Activated CD8-positive, alpha-beta memory T cell treated with anti-CD3 and anti-CD28 coated beads, Interleukin-2, amount 50 U/mL, for 24 hours (primary cell): Measurements from ENCODE around the gene MAGEA4.

Experiments used
- DNase-seq: peaks from one replicate; pipeline ENCODE4 v3.0.0-alpha.2; 2020; ENCODE audit errors: extremely low read depth

MAGEA4 gene

DNA sequence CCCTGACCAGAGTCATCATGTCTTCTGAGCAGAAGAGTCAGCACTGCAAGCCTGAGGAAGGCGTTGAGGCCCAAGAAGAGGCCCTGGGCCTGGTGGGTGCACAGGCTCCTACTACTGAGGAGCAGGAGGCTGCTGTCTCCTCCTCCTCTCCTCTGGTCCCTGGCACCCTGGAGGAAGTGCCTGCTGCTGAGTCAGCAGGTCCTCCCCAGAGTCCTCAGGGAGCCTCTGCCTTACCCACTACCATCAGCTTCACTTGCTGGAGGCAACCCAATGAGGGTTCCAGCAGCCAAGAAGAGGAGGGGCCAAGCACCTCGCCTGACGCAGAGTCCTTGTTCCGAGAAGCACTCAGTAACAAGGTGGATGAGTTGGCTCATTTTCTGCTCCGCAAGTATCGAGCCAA, 11.0 kb downstream of the MAGEA4 start:
- DNase-seq, result no peak

DNA sequence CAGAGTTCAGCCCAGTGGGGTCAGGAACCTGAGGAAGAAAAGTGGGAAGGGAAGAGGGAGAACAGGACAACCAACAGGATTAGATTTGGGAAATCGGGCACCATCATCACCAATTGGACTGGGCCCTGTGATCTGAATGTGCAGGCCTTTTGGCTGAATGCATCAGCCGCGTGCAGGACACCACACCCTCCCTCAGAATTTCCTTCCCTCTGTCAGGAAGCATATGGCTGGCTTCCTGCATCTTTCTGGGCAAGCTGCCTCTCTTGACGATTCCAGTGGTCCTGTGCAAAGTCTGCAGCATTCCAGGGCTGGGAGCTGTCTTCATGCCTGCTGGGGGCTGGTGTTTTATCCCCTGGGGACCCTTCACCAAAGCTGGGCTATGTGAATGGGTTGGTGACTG, 16.4 kb downstream of the MAGEA4 start:
- DNase-seq, result no peak

DNA sequence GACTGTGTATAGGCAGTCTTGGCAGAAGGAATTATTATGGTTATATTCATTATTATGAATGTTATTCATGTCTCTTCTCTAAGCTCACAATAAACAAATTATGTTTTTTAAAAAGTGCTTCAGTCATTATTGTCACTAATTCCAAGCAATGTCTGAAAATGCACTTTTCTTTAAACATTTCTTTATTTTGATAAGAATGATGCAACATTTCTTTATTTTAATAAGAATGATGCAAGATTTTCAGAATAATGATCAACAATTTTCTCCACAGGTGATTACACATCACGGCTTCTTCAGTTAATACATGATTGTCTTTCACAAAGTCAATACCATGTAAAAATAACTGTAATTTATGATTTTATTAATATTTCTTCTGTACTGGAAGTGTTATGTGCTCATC, 22.7 kb downstream of the MAGEA4 start:
- DNase-seq, result no peak

DNA sequence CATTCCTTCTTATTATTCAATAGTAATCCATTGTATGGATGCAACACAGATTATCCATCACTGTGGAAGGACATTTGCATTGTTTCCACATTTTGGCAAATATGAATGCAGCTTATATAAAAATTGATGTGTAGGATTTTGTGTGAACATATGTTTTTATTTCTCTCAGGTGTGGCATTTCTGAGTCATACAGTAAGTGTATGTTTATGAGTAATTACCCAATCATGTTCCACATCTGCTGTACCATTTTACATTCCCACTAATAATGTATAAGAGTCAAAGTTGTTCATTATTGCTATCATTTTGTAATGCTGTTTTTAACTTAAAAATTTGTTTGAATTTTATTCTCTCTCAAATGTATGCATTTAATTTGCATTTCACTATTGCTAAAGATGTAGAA, 25.5 kb downstream of the MAGEA4 start:
- DNase-seq, result no peak

DNA sequence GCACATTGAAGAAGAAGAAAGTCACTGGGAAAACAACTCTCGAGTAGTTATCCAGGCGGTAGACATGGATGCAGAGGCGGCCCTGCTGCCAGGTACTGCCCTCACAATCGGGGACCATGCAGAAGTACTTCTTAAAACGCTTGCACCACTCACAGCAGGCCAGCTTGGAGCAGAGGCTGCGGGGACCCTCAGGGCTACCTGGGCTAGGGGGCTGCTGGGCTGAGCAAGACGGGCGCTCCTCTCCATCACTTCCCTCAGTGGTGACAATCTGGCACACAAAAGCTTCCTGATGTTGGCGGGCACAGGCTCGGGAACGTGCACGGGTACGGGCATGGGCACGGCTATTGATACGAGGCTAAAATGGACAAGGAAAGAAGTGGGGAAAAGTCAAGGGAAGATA, 42.0 kb downstream of the MAGEA4 start:
- no peak for DNase-seq

DNA sequence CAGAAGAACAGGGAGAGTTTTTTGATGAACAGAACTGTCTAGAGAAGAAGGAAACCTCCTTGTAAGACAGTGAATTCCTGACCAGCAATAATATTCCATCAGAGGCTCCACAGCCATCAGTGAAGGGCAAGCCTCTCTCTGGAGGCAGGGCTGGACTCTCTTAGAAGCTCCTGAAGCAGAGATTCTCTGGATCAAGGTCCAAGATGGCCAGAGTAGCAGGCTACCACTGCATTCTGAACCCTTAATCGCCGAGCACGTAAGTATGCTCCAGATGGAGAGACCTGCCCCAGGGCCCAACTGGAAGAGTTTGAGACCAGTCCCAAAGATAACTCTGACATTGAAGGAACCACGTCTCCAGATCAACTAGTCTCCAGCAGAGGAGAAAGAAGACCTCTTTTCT, 45.4 kb downstream of the MAGEA4 start:
- no peak for DNase-seq

DNA sequence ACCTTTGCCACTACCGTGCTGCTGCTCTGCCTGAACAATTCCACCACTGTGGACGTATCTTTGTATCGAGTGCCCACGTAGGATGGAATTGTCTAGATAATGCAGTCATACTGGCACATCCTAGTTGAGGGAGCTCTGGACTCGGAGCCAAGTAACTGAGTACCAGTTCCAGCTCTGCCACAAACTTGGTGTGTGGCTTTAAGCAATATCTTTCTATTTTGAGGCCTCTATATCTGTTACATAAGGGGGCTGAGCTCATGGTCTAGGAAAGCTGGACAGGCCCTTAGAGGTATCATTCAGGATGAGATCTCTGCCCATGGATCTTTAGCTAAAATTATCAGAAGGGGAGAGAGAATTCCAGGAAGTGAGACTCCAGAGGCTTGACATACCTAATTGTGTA, 49.3 kb downstream of the MAGEA4 start:
- DNase-seq, result no peak

DNA sequence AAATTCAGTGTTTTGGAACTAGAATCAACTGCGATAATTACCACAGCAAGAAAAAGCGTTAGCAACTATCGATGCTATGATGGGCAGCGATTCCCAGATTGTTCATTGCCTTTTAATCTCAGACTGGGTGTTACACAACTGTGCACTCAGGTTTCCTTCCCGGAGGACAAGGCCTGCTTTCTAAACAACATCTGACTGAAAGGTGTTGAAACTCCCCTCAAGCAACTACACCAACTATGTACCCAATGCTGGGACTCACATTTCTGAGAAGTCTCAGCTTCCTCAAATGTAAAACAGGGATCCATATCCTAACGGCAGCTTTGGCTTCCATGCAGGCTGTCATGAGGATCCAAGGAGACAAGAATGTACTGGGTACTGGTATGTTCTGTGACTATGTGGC, 53.5 kb downstream of the MAGEA4 start:
- no peak for DNase-seq

DNA sequence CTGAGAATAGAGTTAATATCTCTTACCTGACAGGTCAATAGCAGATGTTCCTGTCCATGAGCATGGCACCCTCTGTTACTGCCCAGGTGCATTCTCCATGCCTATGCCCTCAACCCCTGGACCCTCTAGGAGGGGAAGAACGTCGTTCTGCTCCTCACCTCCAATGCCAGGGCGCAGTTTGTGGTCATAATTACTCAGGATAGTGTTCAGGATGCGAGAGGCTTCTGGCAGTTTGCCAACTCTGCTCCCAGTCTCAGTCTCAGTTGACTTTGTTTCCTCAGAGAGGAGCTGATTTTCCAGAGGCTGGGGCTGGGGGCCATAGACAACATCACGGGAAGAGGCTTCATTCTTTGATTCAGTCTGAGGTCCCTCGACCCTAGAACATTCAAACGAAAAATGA, 57.3 kb downstream of the MAGEA4 start:
- no peak for DNase-seq

DNA sequence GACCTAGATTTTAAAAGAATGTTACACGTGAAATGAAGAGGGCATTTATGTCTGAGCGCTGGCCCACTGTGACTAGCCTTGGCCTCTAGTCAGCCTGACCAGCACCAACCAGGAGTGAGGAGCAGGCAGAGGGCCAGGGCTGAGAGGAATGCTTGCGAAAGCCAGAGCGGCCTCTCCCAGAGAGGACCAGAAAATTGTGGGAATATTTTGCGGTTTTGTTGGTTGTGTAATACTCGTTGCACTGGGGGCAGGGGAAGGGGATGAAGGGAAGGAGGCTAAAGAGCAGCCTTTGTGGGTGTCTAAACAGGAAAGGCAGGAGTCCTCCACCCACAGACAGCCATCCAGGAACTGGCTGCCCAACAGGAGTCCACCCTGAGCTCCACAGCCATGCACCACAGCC, 58.0 kb downstream of the MAGEA4 start:
- no peak for DNase-seq

DNA sequence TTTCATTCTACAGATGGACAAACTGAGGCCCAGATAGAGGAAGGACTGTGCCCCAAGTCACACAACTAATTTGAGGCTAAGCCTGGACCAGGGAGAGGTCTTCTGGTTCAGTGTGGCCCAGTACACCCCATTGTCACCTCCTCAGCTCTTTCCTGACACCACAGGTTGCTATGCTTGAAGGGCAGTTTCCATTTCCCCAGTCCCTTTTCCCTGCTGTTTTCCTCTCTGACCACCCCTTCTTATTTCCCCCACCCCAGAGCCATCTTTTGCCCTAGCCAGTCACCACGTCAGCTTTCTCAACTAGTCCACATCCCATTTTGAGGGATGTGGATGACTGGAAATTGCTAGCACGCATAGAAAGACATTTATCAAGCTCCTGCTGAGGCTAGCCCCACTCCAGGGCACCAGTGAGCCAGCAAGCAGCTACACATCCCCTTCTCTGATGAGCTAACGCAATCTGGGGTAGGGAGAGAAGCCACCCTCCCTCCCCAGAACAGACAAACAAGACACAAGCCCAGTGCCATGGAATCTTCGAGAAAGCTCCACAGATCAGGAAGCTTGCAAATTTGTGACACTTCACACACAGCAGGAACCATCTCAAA, 60.5 kb downstream of the MAGEA4 start:
- no peak for DNase-seq

DNA sequence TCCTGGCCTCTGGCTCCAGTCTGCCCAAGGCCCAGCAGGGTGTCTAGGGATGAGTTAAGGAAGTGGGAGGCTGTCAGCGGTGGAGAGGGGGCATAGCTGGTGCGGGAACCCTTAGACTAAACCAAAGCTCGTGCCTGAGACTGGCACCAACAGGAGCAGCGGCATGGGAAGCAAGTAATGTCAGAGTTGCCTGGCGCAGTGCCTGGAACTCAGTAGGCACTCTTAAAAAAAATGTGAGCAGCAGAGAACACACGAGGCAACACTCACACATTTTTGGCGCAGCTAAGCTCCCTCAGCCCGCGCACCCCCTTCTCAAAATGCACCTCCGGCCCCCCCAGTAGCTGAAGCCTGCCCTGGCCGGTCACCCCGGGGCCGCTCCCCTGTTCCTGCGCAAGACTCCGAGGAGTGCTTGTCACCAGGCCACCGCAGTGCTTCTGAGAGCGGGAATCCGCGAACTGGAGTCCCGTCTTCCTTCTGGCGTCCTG, 61.2 kb downstream of the MAGEA4 start:
- no peak for DNase-seq
